K562 (cell line): Measurements from ENCODE around the gene DDX50. TPM values are rescaled to one million over a fixed set of nuclear protein-coding genes. Genes with fewer than 3 reads are reported as not detected.
"Not testable (repeated sequence)": the region's sequence is repeated elsewhere in the genome, so short reads cannot be mapped to it uniquely, and the experiment has no call there.

Source experiments
- ATAC-seq: fragments of 200-7000 bp; cut with Tn5 transposase; 3 replicates; pipeline ENCODE4 v1.9.1; 2020; ENCODE audit warnings: moderate library complexity
- BruUV-seq: library from RNA; stranded (reverse); fragments of 400-500 nt; replicated peaks from 2 replicates; lab custom pipeline; 2021; lab: Mats Ljungman, UMichigan
- CTCF ChIA-PET: fragments of 300-600 bp; formaldehyde crosslinking; extraction: SDS; loops from one replicate; lab custom pipeline; 2021; ENCODE audit warnings: low intra/inter-chr PET ratio; lab: Yijun Ruan, JAX
- POLR2A ChIA-PET: fragments of 300-600, 350-650 bp; sonication (Branson Sonifier 250); formaldehyde crosslinking; extraction: SDS; loops from one replicate; lab custom pipeline; 2021; ENCODE audit warnings: antibody characterized with exemption, inconsistent platforms; lab: Yijun Ruan, JAX
- DNase-seq, 4 experiments: peaks; one replicate each; pipeline versions ENCODE4 v3.0.0 to v3.0.0-alpha.2; 2011 to 2018; ENCODE audit warnings: low spot score in 3 of 4, mixed read lengths in 3 of 4; ENCODE audit errors: extremely low read depth in 1 of 4
- FAIRE-seq: peaks from 2 replicates; lab custom pipeline; 2011; peaks lifted over from hg19 to GRCh38; lab: Jason Lieb, UNC
- H2AFZ ChIP-seq: 2 replicates; pipeline ENCODE4 v1.6.0; 2011; ENCODE audit warnings: low read depth, low read length, control low read depth, inconsistent platforms
- H3K27ac ChIP-seq: fragments of 200-600 bp; 3 replicates; pipeline ENCODE4 v1.8.0; 2011; ENCODE audit warnings: low read depth, mild to moderate bottlenecking, control low read depth, inconsistent platforms, low read length, moderate library complexity, mixed read lengths; ENCODE audit errors: extremely low read depth
- H3K27me3 ChIP-seq, 2 experiments: fragments of 300-600 bp in 1 of 2; 2 replicates in 1 of 2; 3 replicates in 1 of 2; pipeline versions ENCODE4 v1.6.0 to v1.8.0; 2011; ENCODE audit warnings: inconsistent platforms in 2 of 2, low read length in 2 of 2, mild to moderate bottlenecking in 1 of 2, mixed read lengths in 1 of 2, moderate library complexity in 1 of 2; ENCODE audit not compliant: control insufficient read depth in 2 of 2, insufficient read depth in 2 of 2
- H3K36me3 ChIP-seq: fragments of 300-600 bp; 3 replicates; pipeline ENCODE4 v1.8.0; 2011; ENCODE audit warnings: mild to moderate bottlenecking, low read length, inconsistent platforms; ENCODE audit not compliant: control insufficient read depth, insufficient read depth
- H3K4me1 ChIP-seq, 2 experiments: fragments of 200-600 bp in 1 of 2; replicated peaks in 1 of 2; 2 replicates in 1 of 2; 3 replicates in 1 of 2; pipeline versions ENCODE4 v1.5.1 to v1.8.0; 2011; ENCODE audit warnings: inconsistent platforms in 2 of 2, low read length in 2 of 2, mild to moderate bottlenecking in 1 of 2, mixed read lengths in 1 of 2, moderate library complexity in 1 of 2; ENCODE audit not compliant: control insufficient read depth in 2 of 2, insufficient read depth in 2 of 2
- H3K4me2 ChIP-seq: 2 replicates; pipeline ENCODE4 v1.6.1; 2011; ENCODE audit warnings: low read length, control low read depth, inconsistent platforms, mixed read lengths; ENCODE audit not compliant: insufficient read depth
- H3K4me3 ChIP-seq: fragments of 200-600 bp; sonication (generic), shearing (Covaris generic); 2 replicates; pipeline ENCODE4 v1.5.1; 2016; ENCODE audit warnings: control low read depth, inconsistent platforms
- H3K79me2 ChIP-seq: fragments of 200-600 bp; 3 replicates; pipeline ENCODE4 v1.8.0; 2011; ENCODE audit warnings: low read length, inconsistent platforms; ENCODE audit not compliant: control insufficient read depth, insufficient read depth
- H3K9ac ChIP-seq, 2 experiments: 2 replicates each; pipeline versions ENCODE4 v1.6.0 to v1.6.1; 2011; ENCODE audit warnings: low read depth in 2 of 2, low read length in 2 of 2, control low read depth in 1 of 2, inconsistent platforms in 1 of 2, mild to moderate bottlenecking in 1 of 2, mixed read lengths in 1 of 2; ENCODE audit not compliant: insufficient read depth in 1 of 2
- H3K9me1 ChIP-seq: one replicate; pipeline ENCODE4 v1.6.0; 2011; ENCODE audit warnings: inconsistent platforms, mild to moderate bottlenecking, low read length, moderate library complexity; ENCODE audit not compliant: control insufficient read depth, insufficient read depth
- H3K9me3 ChIP-seq: replicated peaks from 2 replicates; pipeline ENCODE4 v1.5.1; 2011; ENCODE audit warnings: low read depth, low read length, inconsistent platforms; ENCODE audit not compliant: control insufficient read depth, insufficient read depth
- H4K20me1 ChIP-seq: replicated peaks from 2 replicates; pipeline ENCODE4 v1.6.1; 2011; ENCODE audit warnings: low read length, inconsistent platforms, mixed read lengths; ENCODE audit not compliant: control insufficient read depth, insufficient read depth
- ARID1B ChIP-seq: fragments of 450-650 bp; IDR thresholded peaks from 2 replicates; pipeline ENCODE4 v1.6.1; 2016; ENCODE audit warnings: antibody characterized with exemption, mild to moderate bottlenecking, inconsistent platforms
- BHLHE40 ChIP-seq: IDR thresholded peaks from 2 replicates; pipeline ENCODE4 v1.6.1; 2011; ENCODE audit warnings: low read length, improper control_type of control experiment
- FIP1L1 ChIP-seq: fragments of 200-400 bp; formaldehyde crosslinking; IDR thresholded peaks from 2 replicates; pipeline ENCODE4 v1.6.1; 2018; ENCODE audit warnings: mild to moderate bottlenecking, low read depth, low read length; ENCODE audit not compliant: poor library complexity, severe bottlenecking
- NR1H2 ChIP-seq: sonication (generic); formaldehyde crosslinking; IDR thresholded peaks from 2 replicates; pipeline ENCODE4 v1.4.0; 2020; ENCODE audit warnings: mild to moderate bottlenecking, missing genetic modification reagents
- POLR2B ChIP-seq: fragments of 450-650 bp; IDR thresholded peaks from 2 replicates; pipeline ENCODE4 v1.6.1; 2018; ENCODE audit warnings: low read depth; ENCODE audit not compliant: partially characterized antibody
- SP2 ChIP-seq: IDR thresholded peaks from 2 replicates; pipeline ENCODE4 v1.6.1; 2011; ENCODE audit warnings: mild to moderate bottlenecking, low read depth, low read length, moderate library complexity; ENCODE audit not compliant: poor library complexity, severe bottlenecking; ENCODE audit errors: extremely low read depth
- SUPT5H ChIP-seq: fragments of 450-650 bp; IDR thresholded peaks from 2 replicates; pipeline ENCODE4 v1.6.1; 2016
- ZNF316 ChIP-seq: fragments of 450-650 bp; IDR thresholded peaks from 2 replicates; pipeline ENCODE4 v1.6.1; 2016
- ZNF551 ChIP-seq: fragments of 250-450 bp; sonication (Bioruptor Pico); IDR thresholded peaks from 2 replicates; pipeline ENCODE4 v1.5.0; 2021; ENCODE audit warnings: mild to moderate bottlenecking, moderate library complexity
- ZNF707 ChIP-seq: fragments of 250-450 bp; sonication (Bioruptor Pico); conservative IDR thresholded peaks from 2 replicates; pipeline ENCODE4 v1.8.0; 2022; ENCODE audit warnings: inconsistent platforms, mild to moderate bottlenecking, moderate library complexity
- WGBS: fragments of 100-300 bp; shearing (Covaris generic); methylation state at CpG from one replicate; pipeline ENCODE4 v1.1.6; 2016; ENCODE audit warnings: low coverage, mixed read lengths; ENCODE audit not compliant: insufficient coverage; ENCODE audit errors: missing lambda C conversion rate; 5-methylcytosine and 5-hydroxymethylcytosine counted together
- in situ Hi-C: fragments of 300-500 bp; cut with MboI; formaldehyde crosslinking; loops from 4 replicates; pipeline ENCODE4 v1.15.0; 2018; ENCODE audit warnings: inconsistent platforms, mixed read lengths
- intact Hi-C: fragments of 100-400 bp; cut with micrococcal nuclease; formaldehyde crosslinking; loops from 2 replicates; pipeline ENCODE4 v1.14.2; 2022
- polyA plus RNA-seq, 8 experiments: library from polyadenylated mRNA; depleted of rRNA in 4 of 8; stranded (reverse) in 5 of 8; unstranded in 3 of 8; fragments of >200 nt; fragmentation: Nextera tagmentation in 2 of 8; fragmentation: Illumina TruSeq in 1 of 8; extraction: Ambion mirVana in 2 of 8; extraction: Trizol in 1 of 8; gene quantifications; 2 replicates each; pipeline versions ENCODE4 v1.2.1 to v1.2.3, GENCODE V29; 2011 to 2014; ENCODE audit warnings: inconsistent platforms in 1 of 8, missing spikeins in 1 of 8
- total RNA-seq, 7 experiments: library from RNA; depleted of rRNA in 6 of 7; stranded (reverse); fragments of >200 nt in 6 of 7; fragmentation: Illumina TruSeq in 2 of 7; extraction: Trizol in 2 of 7; gene quantifications; 2 replicates each; pipeline versions ENCODE4 v1.2.1 to v1.2.3, GENCODE V29; 2011 to 2021; ENCODE audit warnings: low replicate concordance in 1 of 7
- TF ChIP-seq, protein P1 (sequence below): fragments of 450-650 bp; IDR thresholded peaks from 2 replicates; pipeline ENCODE4 v1.6.1; 2016; ENCODE audit warnings: low read depth, mild to moderate bottlenecking, moderate library complexity
- TF ChIP-seq, protein P2 (sequence below): fragments of 200-800 bp; sonication (Bioruptor generic); IDR thresholded peaks from 2 replicates; pipeline ENCODE4 v1.6.1; 2017; ENCODE audit warnings: missing genetic modification characterization, missing compliant biosample characterization

DDX50 gene
- total and polyA plus RNA-seq, 9 of the 15 experiments (the other 6 are each of a cell fraction or from before 2014, with no cell fraction given): 36.7 to 86.8 (median 57.4) TPM

DNA sequence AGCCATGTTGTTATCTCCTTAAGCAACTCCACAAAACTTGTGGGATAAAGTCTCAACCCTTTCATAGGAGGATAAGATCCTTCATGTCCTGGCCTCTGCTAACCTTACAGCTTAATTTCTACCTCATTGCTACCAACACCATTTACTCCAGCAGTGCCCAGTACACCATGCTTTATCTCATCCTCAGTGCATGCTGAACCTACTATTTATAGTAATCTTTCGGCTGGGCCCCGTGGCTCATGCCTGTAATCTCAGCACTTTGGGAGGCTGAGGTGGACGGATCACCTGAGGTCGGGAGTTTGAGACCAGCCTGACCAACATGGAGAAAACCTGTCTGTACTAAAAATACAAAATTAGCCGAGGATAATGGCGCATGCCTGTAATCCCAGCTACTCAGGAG is 78.6 kb downstream of the DDX50 start:
- H3K4me3 ChIP-seq, ATAC-seq, H3K4me1 ChIP-seq, H2AFZ ChIP-seq, CTCF ChIA-PET, H3K27me3 ChIP-seq, H4K20me1 ChIP-seq, H3K9ac ChIP-seq, H3K9me3 ChIP-seq, H3K4me2 ChIP-seq, H3K27ac ChIP-seq, FAIRE-seq, in situ Hi-C loops, BruUV-seq, DNase-seq, H3K9me1 ChIP-seq: not testable (repeated sequence)
- TF ChIP-seq POLR2B (peak; percentile 34), SUPT5H (0 out of 2 replicates have a peak, but pooled peaks have one; percentile 18)
- intact Hi-C loops: loop anchor here (10.0 kb wide), 1 partner anchor 225 kb away; no protein-coding TSS in a partner anchor
- WGBS: 72% methylated on average over 6 of the region's 6 CpGs
- H3K36me3 ChIP-seq: peaks cover 98% of the 10 kb centered on the region
- POLR2A ChIA-PET: interaction anchor here (0.6 to 1.6 kb wide), 2 partner anchors 9 to 12 kb away, joined by 3 to 4 read pairs; no protein-coding TSS in a partner anchor
- peaks cover 13% of the 10 kb centered on the region; the same call in 1 of the 3 replicates for H3K79me2 ChIP-seq

DNA sequence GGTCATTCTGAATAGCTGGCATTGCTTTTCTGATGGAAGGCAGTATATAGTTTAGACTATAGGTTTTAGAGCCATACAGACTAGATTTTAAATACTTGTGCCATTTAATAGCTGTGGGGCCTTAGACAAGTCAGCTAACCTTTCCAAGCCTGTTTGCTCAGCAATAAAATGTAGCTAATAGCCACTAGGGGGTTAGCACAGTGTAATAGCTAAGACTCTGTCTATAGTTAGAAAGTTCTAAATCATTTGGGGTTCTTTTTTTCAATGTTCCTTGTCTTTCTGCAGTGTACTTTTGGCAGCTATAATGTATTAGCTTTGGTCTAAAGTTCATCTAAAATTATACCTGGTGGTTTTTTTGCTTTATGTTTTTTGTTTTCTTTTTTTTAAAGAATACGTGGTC is 80.0 kb downstream of the DDX50 start:
- intact Hi-C loops (no loop called here), in situ Hi-C loops (no loop called here)
- TF ChIP-seq SP2 (no peak), ZNF316 (no peak), ZNF551 (CRISPR knock-in tag) (no peak), ARID1B (no peak), ZNF707 (CRISPR knock-in tag) (no peak), FIP1L1 (no peak), BHLHE40 (no peak), NR1H2 (no peak)
- TF ChIP-seq, protein P1, sequence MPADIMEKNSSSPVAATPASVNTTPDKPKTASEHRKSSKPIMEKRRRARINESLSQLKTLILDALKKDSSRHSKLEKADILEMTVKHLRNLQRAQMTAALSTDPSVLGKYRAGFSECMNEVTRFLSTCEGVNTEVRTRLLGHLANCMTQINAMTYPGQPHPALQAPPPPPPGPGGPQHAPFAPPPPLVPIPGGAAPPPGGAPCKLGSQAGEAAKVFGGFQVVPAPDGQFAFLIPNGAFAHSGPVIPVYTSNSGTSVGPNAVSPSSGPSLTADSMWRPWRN: no peak
- TF ChIP-seq, protein P2, sequence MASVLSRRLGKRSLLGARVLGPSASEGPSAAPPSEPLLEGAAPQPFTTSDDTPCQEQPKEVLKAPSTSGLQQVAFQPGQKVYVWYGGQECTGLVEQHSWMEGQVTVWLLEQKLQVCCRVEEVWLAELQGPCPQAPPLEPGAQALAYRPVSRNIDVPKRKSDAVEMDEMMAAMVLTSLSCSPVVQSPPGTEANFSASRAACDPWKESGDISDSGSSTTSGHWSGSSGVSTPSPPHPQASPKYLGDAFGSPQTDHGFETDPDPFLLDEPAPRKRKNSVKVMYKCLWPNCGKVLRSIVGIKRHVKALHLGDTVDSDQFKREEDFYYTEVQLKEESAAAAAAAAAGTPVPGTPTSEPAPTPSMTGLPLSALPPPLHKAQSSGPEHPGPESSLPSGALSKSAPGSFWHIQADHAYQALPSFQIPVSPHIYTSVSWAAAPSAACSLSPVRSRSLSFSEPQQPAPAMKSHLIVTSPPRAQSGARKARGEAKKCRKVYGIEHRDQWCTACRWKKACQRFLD (CRISPR knock-in tag): no peak

More for the DNA sequence above, 80.0 kb downstream of the DDX50 start:
- Histone ChIP-seq H3K9ac (no peak overlapping the region), H3K27ac (no peak overlapping the region), H3K79me2 (peaks cover 11% of the 10 kb centered on the region; the same call in 1 of the 3 replicates), H3K27me3 (no peaks in the 10 kb centered on the region), H3K4me1 (no peaks in the 10 kb centered on the region), H3K9me1 (no peaks in the 10 kb centered on the region), H3K4me2 (no peak overlapping the region), H4K20me1 (no peaks in the 10 kb centered on the region), H2AFZ (no peak overlapping the region), H3K9me3 (no peaks in the 10 kb centered on the region), H3K4me3 (no peak overlapping the region), H3K36me3 (peaks cover 94% of the 10 kb centered on the region)
- POLR2A ChIA-PET: interaction anchor here (0.7 to 1.6 kb wide), 6 partner anchors 11 to 136 kb away, joined by 3 to 7 read pairs (median 4); partner anchors contain the start of gene DDX21
- BruUV-seq: no TSS peak
- peak in 1 of 4 experiments; percentile 22 for DNase-seq
- FAIRE-seq: no peak
- peak; percentile 68 for ATAC-seq
- CTCF ChIA-PET: no interaction called here
- 92% methylated on average over 1 of the region's 1 CpG for WGBS
